Right lobe of liver (tissue), 4 donors: ENCODE data around the gene RAG1.

ENCODE experiments used
- CTCF ChIP-seq, 4 donors: fragments of 200-600 bp in 3 of 4; fragments of 450-650 bp in 1 of 4; IDR thresholded peaks; one replicate each; pipeline versions ENCODE4 v1.5.1 to v1.8.0; 2016 to 2022; ENCODE audit warnings: antibody characterized with exemption in 4 of 4, mild to moderate bottlenecking in 2 of 4
- POLR2A ChIP-seq: fragments of 450-650 bp; IDR thresholded peaks from one replicate; pipeline ENCODE4 v1.6.1; 2017; ENCODE audit warnings: antibody characterized with exemption, mild to moderate bottlenecking
- donor health status: DM: no; HTN: no; CAD: no.
- donor health status: DM: no; HTN: no; CAD: no.
- donor health status: DM: no; HTN: yes; CAD: no.

DNA sequence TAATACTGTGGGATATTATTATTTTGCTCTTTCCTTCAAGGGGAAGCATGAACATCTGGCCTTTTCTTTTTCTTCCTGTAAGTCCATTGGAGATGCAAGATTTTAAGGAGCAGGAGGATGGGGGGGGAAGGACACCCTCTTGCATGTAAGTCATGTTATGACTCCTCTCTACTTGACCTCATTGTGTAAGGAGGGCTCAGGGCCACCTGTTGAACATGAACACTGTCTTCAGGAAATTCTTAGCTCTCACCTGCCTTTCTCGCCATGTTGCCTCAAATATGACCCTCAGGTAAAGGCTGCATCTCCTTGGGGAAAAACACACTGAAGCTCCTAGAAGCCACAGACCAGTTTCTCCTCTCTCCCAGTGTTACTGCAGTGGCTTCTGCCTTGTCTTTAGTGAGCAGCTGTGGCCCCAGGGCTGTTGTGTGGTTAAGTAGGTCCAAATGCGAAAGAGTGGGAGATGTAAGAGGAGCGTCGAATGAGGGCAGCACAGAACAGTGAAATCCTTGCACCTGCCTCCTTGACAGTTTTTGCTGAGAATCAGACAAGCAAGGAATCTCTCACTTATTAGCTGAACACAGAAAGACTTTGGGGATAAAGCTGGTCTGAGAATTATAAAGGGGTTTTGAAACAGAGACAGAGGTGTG, 1.3 kb upstream of the RAG1 start:
- TF ChIP-seq POLR2A: no peak
- TF ChIP-seq CTCF (IDR thresholded peaks at IDR 0.05): no peak
